HG02852 (cell line): ENCODE measurements around the gene GMEB2.
"Not testable (repeated sequence)": the region's sequence is repeated elsewhere in the genome, so short reads cannot be mapped to it uniquely, and the experiment has no call there.

Source experiments
- ATAC-seq: cut with Tn5 transposase; IDR thresholded peaks from one replicate; pipeline ENCODE4 v1.9.1; 2021; ENCODE audit warnings: mild to moderate bottlenecking, moderate library complexity; ENCODE audit not compliant: unreplicated experiment

Gene GMEB2

DNA sequence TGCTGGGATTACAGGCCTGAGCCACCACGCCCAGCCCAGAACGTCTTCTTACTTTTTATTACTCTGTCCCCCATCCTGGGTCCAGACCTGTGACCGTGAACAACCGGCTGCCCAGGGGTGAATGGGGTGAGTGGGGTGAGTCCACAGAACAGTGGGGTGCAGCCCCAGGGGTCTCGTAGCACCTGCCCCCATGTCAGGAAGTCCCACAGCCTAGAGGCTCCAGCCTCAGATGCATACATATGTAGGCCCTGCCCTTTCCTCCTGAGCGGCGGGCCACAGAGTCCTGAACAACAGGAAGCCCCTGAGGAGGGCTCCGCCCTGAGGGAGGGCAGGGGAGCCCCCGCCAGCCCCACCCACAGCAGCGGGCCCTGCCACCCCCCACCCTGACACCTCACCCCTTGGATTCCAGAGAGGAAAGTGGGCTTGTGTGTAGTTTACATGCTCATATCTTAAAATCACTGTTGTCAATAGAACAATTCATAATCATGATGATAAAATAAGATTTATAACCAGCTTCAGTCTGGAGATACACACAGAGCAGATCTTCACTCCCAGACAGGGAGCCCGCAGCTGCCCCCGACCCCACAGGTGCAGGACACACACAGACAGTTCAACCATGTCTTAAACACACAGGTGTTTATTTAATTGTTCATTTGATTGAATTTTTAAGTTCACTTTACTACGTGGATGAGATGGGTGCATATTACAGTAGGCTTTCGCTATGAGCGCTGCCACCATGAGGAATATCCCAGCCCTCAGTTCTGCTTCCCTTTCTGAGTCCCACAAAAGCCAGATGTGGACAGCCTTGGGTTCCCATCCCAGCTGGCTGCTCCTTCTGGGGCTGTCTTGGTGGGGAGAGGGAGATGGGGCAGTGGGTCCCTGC, 12.4 kb upstream of the GMEB2 start:
- ATAC-seq = no peak

DNA sequence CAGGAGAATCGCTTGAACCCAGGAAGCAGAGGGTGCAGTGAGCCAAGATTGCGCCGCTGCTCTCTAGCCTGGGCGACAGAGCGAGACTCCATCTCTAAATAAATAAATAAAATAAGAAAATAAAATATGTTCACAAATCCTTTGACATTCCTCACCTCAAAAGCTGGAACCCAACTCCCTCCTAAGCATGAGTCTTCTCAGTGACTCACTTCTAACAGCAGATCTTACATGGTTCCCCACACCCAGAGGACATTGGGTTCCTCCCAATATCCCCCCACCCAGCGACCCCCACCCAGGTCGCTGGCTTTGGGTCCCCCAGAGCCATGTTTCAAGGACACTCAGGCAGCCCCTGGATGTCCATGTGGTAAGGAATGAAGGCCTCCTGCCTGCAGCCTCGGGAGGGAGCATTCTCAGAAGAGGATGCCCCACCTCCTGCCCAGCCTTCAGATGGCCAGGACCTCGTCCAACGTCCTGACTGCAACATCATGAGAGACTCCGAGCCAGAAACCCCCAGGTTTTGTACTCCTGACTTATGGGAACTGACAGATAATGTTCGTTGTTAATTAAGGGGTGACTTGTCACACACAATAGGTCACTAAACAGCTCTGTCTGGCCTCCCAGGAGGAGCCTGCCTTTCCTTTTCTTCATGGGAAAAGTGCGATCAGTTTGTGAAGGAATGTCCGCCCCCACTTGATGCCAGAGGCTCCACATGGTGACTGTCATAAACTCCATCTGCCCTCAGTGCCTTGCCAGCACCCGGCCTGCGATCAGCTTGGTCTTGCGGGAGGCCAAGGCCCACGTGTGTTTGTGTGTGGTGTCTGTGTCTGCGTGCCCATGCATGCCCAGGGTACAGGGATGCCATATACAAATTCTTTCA, 10.1 kb upstream of the GMEB2 start:
- ATAC-seq = no peak

DNA sequence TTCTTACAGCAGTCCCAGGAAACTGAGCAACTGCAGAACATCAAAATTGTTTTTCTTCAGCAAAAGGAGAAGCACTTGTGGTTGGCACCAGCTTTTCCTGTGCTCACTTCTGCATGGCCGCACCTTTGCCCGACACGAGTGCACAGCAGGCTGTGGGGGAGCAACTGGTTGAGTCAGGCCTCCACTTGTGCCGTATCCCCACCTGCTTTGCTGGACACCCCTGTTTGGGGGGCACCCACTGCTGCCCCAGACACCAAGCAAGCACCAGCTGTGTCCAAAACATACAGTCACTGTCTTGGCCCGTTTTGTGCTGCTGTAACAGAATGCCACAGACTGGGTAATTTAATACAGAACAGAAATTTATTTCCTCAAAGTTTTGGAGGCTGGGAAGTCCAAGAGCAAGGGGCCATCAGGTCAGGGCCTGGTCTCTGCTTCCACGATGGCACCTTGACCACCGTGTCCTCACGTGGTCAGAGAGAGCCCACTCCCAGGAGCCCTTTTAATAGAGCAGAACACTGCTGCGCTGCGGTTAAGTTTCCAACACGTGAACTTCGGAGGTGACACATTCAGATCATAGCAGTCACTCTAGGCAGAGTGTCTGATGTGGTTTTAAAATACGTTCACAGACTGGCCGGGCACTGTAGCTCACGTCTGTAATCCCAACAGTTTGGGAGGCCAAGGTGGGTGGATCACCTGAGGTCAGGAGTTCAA, 8.7 kb upstream of the GMEB2 start:
- ATAC-seq = no peak

DNA sequence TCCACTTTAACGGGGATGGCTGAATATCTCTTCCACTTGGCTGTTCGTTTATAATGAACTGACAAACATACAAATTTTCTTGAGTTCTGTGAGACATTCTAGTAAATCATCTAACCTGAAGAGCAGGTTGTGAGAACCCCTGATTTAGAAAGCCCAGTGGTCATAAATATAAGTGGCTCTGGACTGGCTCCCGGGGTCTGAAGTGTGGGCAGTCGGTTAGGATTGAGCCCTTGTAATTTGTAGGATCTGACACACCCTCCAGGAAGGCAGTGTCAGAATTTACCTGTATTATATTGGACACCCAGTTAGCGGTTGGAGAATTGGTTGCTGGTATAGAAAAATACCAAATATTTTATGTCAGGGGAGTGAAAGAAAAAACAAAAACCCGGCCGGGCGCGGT, 6.8 kb upstream of the GMEB2 start:
- ATAC-seq = no peak

DNA sequence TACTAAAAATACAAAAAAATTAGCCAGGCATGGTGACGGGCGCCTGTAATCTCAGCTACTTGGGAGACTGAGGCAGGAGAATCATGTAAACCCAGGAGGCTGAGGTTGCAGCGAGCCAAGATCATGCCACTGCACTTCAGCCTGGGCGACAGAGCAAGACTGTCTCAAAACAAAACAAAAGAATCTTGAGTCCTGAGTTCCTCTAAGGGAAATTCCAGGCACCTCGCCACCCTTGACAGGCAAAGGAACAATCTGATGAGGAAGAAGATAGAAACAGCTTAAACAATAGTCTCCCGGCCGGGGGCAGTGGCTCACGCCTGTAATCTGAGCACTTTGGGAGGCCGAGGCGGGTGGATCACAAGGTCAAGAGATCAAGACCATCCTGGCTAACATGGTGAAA, 4.5 kb upstream of the GMEB2 start:
- not testable (repeated sequence) for ATAC-seq

DNA sequence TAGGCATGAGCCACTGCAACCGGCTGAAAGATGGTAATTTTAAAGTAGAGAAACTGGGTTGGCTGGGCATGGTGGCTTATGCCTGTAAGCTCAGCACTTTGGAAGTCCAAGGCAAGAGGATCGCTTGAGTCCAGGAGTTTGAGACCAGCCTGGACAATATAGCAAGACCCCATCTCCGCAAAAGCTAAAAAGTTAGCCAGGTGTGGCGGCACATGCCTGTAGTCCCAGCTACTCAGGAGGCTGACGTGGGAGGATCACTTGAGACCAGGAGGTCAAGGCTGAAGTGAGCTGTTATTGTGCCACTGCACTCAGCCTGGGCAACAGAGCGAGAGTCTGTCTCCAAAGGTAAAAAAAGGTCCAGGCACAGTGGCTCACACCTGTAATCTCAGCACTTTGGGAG, 4.1 kb upstream of the GMEB2 start:
- not testable (repeated sequence) for ATAC-seq

DNA sequence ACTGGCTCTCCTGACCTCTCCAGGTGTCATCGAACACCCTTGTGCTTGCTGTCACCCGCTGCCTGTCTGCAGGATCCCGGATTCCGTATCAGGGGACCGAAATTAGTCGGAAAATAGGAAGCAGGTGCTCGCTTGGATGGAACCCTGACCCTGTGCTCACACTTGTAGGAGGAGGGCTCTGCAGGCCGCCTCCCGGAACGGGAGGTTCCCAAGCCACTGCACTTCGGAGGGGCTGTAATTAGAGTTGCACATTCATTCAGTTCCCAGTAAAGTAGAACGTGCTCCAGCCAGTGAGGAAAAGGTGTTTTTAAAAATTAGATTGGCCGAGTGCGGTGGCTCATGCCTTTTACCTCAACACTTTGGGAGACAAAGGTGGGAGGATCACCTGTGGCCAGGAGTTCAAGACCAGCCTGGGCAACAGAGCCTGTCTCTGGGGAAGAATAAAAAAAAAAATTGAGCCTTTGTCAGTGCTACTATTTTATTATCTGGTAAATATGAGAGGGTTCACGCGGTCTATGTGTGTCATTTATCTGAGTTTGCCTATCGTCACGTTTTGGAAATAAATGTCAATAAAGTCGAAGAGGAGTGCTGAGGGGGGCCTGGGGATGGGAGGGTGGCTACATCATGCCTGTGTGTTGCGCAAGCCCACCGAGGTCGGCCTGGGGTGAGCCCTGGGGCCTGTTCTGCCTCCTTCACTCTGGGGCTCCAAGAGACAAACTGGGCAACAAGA, 1.5 kb upstream of the GMEB2 start:
- no peak for ATAC-seq

DNA sequence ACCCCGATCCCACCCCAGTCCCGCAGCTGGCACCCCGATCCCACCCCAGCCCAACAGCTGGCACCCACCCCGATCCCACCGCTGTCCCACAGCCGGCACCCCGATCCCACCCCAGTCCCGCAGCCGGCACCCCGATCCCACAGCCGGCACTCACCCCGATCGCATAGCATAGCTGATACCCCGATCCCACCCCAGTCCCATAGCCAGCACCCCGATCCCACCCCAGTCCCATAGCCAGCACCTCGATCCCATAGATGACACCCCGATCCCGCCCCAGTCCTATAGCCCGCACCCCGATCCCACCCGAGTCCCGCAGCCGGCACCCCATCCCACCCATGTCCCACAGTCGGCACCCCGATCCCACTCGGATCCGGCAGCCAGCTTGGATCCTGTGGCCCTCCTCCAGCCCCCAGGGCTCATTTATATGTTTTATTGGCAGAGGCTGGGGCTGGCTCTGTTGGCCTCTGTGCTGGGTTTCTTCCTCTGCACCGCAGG, 897 bp upstream of the GMEB2 start:
- ATAC-seq = no peak

DNA sequence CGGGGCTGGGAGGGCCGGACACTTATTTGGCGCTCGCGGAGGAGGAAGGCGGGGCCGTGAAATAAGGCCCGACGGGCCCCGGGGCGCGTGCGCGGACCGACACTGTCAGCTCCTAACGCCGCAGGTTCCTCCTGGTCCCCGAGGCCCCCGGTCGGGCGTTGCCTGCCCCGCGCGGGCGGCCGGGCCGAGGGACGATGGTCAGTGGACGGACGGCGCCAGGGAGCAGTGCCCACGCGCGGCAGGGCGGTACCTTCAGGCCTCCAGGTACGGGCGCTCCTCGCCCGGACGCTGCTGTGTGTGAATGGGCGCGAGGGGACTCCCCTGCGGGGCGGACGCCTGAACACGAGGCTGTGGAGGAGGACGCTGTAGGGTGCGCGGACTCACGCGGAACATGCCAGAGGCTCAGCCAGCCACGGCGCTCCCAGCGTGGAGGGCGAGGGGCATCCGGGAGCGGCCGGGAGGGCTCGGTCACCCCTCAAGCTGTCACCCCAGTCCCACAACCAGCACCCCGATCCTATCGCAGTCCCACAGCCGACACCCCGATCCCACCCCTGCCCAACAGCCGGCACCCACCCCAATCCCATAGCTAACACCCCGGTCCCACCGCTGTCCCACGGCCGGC, 339 bp upstream of the GMEB2 start:
- peak; percentile 63 for ATAC-seq

DNA sequence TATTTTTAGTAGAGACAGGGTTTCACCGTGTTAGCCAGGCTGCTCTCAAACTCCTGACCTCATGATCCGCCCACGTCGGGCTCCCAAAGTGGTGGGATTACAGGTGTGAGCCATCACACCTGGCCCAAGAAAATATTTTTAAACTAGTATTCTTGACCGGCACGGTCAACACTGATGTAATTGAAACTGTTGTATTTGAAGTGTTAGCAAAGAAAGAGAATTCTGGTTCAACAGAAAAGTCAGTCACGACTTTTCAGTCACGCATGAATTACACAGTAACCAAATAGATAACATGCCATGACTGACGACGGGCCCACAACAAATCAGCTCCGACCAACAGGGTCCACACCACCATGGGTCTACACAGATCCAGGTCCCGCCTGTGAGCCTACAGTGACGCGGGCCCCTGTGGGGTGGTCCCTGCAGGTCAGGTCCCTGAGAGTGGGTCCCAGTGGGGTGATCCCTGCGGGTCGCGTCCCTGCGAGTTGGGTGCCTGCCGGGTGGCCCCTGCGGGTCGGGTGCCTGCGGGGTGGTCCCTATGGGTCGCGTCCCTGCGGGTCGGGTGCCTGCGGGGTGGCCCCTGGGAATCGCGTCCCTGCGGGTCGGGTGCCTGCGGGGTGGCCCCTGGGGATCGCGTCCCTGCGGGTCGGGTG, 1.0 kb downstream of the GMEB2 start:
- no peak for ATAC-seq

DNA sequence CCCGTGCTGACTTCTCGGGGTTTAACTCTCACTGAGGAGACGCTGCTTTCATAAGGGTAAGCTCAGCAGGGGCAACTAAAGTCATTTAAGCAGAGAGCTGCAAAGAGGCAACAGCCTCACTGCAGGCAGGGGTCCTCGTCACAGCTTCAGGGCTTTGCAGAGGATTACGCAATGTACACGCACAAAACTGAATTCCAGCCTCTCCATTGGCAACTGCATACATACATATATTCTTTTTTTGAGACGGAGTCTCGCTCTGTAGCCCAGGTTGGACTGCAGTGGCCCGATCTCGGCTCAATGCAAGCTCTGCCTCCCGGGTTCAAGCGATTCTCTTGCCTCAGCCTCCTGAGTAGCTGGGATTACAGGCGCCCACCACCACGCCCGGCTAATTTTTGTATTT, 2.4 kb downstream of the GMEB2 start:
- ATAC-seq = no peak

DNA sequence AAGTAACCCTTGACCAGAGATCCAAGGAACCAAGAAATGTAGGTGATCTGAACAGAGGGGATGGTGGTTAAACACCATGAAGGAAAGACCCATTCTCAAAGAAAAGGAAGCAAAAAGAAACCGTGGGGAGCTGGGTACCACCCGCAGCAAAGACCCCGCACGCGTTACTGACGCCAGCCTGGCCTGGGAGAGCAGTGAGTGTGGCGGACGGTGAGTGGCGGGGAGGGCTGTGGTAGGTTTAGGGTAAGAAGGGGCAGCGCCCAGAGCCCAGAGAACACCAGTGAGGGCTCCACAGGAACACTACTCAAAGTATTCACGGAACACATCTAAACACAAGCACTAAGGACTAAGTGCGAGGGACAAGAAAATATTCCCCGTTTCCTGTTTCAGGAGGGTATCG, 4.2 kb downstream of the GMEB2 start:
- no peak for ATAC-seq

DNA sequence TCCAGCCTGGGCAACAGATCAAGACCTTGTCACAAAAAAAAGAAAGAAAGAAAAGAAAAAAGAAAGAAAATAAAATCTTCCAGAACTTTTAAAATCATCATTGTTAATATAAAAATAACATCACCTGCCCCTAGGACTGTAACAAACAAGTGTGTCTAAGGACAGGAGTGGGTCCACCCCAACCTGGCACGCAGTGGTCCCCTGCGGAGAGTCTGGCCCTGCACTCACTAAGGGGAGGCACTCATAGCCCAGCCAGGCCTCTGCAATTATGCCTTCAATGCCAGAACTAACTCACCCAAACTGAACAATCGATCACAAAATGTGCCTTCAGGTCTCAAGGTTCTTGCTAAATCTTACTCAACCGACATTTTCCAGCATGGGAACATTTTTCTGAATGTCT, 4.8 kb downstream of the GMEB2 start:
- no peak for ATAC-seq

DNA sequence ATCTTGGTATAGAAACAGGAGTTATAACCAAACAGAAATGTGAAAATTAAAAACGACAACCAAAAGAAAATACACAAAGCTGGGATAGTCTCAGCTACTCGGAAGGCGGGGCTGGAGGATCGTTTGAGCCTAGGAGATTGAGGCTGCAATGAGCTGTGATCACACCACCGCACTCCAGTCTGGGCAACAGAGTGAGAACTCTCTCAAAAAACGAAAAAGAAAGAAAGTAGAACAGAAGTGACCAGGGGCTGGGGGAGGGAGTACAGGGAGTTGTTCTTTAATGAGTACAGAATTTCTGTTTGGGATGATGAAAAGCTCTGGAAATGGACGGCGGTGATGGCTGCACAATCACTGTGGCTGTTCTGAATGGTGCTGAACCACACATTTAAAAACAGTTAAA, 5.9 kb downstream of the GMEB2 start:
- ATAC-seq = no peak

DNA sequence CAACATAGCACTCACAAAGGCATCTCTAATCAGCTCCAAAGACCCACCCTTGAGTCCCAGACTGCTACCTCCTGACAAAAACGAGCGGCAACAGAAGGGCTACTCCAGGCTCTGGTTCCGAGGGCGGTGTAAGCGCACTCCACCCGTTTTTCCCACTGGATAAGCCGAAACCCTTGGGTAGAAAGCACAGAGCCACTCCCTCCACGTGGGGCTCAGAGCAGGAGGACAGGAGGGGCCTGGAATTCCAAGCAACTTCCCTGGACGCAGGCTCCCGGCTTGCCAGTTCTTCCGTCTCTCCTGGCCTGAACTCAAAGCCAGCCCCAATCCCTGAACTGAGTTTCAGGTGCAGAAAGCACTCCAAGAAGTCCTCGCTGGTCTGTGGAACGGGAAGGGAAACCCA, 7.4 kb downstream of the GMEB2 start:
- ATAC-seq = no peak

DNA sequence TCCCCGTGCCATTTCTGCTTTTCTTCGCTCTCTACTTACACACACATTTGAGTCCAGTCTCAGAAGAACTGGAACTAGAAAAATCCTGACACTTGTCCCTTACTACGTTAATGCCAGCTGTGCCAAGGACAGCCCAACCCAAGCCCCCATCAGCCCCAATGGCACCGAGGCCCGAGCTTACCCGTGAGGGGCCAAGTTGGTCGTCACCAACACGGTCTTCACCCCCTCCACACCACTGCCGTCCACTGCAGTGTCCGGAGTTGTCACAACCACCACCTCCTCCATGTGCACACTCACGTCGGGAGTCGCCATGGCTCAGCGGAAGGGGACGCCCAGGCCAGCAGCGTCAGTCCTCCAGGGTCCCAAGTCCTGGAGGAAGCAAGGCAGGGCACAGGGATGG, 7.8 kb downstream of the GMEB2 start:
- no peak for ATAC-seq

DNA sequence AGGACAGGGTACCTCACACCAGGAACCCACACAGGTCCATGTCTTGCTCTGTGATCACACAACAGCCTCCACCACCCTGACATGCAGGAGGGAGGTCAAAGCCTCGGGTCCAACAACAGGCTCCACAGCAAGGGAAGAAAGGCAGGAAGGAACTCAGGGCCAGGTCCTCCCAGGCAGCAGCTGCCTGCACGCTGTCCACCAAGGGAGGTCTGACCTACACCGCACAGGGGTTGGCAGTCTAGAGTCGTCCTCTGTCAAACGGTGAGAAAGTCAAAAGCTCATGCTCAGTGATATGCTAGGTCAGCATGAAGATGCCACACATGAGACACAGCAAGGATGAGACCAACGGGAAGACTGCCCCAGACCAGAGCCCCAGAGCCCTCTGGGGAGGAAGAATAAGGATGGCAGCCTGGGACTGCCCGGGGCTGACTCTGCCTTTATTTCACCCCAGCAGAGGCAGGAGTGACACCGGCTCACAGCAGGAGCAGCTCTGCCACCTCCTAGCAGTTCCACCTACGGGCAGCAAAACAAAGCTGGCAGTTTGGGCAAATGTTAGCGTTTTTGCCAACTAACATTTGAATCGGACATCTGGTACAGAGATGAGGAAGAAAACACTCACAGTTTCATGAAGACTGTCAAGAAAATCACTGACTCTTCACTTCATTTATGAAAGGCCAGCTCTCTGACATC, 8.5 kb downstream of the GMEB2 start:
- ATAC-seq = no peak

DNA sequence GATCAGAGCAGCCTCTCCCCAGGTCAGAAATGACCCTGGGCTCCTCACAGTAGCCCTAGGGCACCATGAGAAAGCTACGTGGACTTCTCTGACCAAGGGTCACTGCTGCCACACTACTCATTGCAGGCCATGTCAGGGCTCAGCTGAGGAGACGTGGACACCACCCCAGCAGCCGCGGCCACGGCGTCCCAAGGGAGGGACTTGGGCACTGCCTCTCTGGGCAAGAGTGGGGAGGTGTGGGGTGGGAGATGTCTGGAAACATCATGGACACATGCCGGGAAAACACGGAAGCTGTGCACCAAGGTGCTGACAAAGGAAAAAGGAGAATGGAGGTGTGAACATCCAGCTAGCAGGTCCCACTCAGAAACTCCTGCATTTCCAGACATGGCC, 9.0 kb downstream of the GMEB2 start:
- no peak for ATAC-seq
